HL-60 (cell line): ENCODE results near the gene SLC36A2.

Experiments
- DNase-seq, 2 experiments: peaks; one replicate each; pipeline ENCODE4 v3.0.0-alpha.2; 2010 to 2020; ENCODE audit warnings: low read depth in 1 of 2, low spot score in 1 of 2
- H3K27ac ChIP-seq: fragments of 250-450 bp; sonication (Bioruptor Pico); replicated peaks from 2 replicates; pipeline ENCODE4 v1.5.1; 2020; ENCODE audit warnings: mild to moderate bottlenecking, moderate library complexity
- H3K27me3 ChIP-seq: fragments of 250-450 bp; sonication (Bioruptor Pico); 2 replicates; pipeline ENCODE4 v1.5.1; 2021; ENCODE audit warnings: mild to moderate bottlenecking, moderate library complexity; ENCODE audit not compliant: insufficient read depth, poor library complexity, severe bottlenecking
- H3K4me3 ChIP-seq: replicated peaks from 2 replicates; pipeline ENCODE4 v1.5.1; 2011; ENCODE audit warnings: mild to moderate bottlenecking, control low read depth, low read length; ENCODE audit not compliant: insufficient read depth
- GABPA ChIP-seq: IDR thresholded peaks from 2 replicates; pipeline ENCODE4 v1.6.1; 2012; ENCODE audit warnings: low read depth
- POLR2AphosphoS5 ChIP-seq: IDR thresholded peaks from 2 replicates; pipeline ENCODE4 v1.6.1; 2012; ENCODE audit warnings: low read depth
- SPI1 ChIP-seq: IDR thresholded peaks from 2 replicates; pipeline ENCODE4 v1.6.1; 2012; ENCODE audit warnings: low read depth, mild to moderate bottlenecking, borderline replicate concordance
- long read RNA-seq: library from polyadenylated mRNA; unstranded; transcript quantifications from one replicate; pipeline ENCODE4 v2.0.0, GENCODE V29; 2020
- TF ChIP-seq, protein P1 (sequence below): IDR thresholded peaks from 2 replicates; pipeline ENCODE4 v1.6.1; 2012; ENCODE audit warnings: low read depth; ENCODE audit not compliant: insufficient replicate concordance
- TF ChIP-seq, protein P2 (sequence below): IDR thresholded peaks from one replicate; pipeline ENCODE4 v1.5.1; 2011; ENCODE audit warnings: low read length, control low read depth, inconsistent platforms; ENCODE audit not compliant: insufficient read depth

SLC36A2 gene
- long read RNA-seq = 0 reads

DNA sequence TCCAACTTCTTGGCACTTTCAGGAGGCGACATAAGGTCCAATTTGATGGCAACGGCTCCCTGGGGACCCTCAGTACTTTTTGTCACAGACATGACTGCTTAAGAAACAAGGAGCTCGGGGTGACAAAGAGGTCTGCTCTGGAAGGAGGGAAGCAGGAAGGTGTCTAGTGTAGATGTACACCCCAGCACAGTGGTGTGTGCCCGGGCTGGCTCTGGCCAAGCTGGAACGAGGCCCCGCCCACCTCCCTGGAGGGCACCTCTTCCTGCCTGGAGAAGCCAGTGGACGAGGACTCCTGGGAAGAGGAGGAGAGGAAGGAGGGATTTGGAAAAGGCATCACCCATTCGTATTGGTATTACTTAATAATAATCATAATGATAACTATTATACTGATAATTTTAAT, at the start of gene SLC36A2:
Gene SLC36A2 (minus strand): TSS at position 191 of the 400 bp plus-strand sequence. CDS start 99 bp downstream, at position 92.
- H3K27me3 ChIP-seq = peaks cover 11% of the 10 kb centered on the region
- TF ChIP-seq GABPA = no peak
- TF ChIP-seq POLR2AphosphoS5 = no peak
- TF ChIP-seq, protein P1, sequence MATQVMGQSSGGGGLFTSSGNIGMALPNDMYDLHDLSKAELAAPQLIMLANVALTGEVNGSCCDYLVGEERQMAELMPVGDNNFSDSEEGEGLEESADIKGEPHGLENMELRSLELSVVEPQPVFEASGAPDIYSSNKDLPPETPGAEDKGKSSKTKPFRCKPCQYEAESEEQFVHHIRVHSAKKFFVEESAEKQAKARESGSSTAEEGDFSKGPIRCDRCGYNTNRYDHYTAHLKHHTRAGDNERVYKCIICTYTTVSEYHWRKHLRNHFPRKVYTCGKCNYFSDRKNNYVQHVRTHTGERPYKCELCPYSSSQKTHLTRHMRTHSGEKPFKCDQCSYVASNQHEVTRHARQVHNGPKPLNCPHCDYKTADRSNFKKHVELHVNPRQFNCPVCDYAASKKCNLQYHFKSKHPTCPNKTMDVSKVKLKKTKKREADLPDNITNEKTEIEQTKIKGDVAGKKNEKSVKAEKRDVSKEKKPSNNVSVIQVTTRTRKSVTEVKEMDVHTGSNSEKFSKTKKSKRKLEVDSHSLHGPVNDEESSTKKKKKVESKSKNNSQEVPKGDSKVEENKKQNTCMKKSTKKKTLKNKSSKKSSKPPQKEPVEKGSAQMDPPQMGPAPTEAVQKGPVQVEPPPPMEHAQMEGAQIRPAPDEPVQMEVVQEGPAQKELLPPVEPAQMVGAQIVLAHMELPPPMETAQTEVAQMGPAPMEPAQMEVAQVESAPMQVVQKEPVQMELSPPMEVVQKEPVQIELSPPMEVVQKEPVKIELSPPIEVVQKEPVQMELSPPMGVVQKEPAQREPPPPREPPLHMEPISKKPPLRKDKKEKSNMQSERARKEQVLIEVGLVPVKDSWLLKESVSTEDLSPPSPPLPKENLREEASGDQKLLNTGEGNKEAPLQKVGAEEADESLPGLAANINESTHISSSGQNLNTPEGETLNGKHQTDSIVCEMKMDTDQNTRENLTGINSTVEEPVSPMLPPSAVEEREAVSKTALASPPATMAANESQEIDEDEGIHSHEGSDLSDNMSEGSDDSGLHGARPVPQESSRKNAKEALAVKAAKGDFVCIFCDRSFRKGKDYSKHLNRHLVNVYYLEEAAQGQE = no peak
- no peak for TF ChIP-seq SPI1
- TF ChIP-seq, protein P2, sequence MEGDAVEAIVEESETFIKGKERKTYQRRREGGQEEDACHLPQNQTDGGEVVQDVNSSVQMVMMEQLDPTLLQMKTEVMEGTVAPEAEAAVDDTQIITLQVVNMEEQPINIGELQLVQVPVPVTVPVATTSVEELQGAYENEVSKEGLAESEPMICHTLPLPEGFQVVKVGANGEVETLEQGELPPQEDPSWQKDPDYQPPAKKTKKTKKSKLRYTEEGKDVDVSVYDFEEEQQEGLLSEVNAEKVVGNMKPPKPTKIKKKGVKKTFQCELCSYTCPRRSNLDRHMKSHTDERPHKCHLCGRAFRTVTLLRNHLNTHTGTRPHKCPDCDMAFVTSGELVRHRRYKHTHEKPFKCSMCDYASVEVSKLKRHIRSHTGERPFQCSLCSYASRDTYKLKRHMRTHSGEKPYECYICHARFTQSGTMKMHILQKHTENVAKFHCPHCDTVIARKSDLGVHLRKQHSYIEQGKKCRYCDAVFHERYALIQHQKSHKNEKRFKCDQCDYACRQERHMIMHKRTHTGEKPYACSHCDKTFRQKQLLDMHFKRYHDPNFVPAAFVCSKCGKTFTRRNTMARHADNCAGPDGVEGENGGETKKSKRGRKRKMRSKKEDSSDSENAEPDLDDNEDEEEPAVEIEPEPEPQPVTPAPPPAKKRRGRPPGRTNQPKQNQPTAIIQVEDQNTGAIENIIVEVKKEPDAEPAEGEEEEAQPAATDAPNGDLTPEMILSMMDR = no peak
- DNase-seq = no peak
- H3K27ac ChIP-seq = no peak within 1 kb of the TSS
- H3K4me3 ChIP-seq = no peak within 1 kb of the TSS

DNA sequence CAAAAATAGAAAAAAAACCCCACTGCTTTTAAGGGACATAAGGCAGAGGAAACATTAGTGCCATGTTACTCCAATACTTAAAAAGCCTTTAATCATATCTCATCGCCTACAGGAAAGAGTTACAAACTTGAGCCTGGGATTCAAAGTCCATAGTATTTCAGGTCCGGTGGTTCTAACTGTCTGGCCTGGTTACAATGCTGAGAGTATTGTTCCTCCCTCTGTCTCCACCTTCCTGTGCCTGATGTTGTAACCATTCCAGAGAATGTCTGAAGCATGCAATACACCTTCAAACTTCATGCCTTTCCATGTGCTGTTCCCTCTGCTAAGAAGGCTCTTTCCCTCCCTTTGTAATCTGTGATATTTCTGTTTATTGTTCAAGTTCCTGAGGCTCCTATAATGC, 41.6 kb upstream of the SLC36A2 start:
- Histone ChIP-seq H3K27me3 (no peaks in the 10 kb centered on the region), H3K27ac (no peak overlapping the region), H3K4me3 (no peak overlapping the region)
- TF ChIP-seq SPI1 = no peak
- TF ChIP-seq POLR2AphosphoS5 = no peak
- no peak for TF ChIP-seq GABPA
- TF ChIP-seq, protein P1 = no peak
- TF ChIP-seq, protein P2 = no peak
- DNase-seq = no peak

DNA sequence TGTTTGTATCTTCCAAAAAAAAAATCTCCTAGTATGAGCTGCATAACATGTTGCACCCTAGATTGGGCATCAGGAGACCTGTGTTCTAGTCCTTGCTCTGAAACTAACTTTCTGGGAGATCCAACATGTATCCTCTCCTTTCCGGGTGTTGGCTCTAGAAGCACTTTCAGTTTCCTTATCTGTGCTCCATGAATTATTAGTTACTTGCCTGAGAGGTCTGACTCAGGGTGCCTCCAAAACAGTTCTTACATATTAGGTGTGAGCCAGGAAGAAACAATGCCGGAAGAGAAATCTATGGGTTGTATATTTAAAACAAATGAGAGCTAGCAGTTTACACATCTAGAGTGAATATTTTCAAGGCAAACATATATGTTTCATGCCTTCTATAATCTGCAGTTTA, 36.7 kb upstream of the SLC36A2 start:
- Histone ChIP-seq H3K27me3 (no peaks in the 10 kb centered on the region), H3K4me3 (no peak overlapping the region), H3K27ac (no peak overlapping the region)
- no peak for DNase-seq
- TF ChIP-seq, protein P2 = no peak
- TF ChIP-seq, protein P1 = no peak
- TF ChIP-seq GABPA (no peak), SPI1 (no peak), POLR2AphosphoS5 (no peak)
